Stimulated activated CD8-positive, alpha-beta memory T cell treated with anti-CD3 and anti-CD28 coated beads, Interleukin-2, amount 100 ng/mL, for 48 hours (primary cell): ENCODE results near the gene FAM219A.
"Not testable (repeated sequence)": the region's sequence is repeated elsewhere in the genome, so short reads cannot be mapped to it uniquely, and the experiment has no call there.

ENCODE experiments used
- DNase-seq, 2 donors: peaks; one replicate each; pipeline ENCODE4 v3.0.0-alpha.2; 2020; ENCODE audit warnings: low read depth in 2 of 2

FAM219A gene

DNA sequence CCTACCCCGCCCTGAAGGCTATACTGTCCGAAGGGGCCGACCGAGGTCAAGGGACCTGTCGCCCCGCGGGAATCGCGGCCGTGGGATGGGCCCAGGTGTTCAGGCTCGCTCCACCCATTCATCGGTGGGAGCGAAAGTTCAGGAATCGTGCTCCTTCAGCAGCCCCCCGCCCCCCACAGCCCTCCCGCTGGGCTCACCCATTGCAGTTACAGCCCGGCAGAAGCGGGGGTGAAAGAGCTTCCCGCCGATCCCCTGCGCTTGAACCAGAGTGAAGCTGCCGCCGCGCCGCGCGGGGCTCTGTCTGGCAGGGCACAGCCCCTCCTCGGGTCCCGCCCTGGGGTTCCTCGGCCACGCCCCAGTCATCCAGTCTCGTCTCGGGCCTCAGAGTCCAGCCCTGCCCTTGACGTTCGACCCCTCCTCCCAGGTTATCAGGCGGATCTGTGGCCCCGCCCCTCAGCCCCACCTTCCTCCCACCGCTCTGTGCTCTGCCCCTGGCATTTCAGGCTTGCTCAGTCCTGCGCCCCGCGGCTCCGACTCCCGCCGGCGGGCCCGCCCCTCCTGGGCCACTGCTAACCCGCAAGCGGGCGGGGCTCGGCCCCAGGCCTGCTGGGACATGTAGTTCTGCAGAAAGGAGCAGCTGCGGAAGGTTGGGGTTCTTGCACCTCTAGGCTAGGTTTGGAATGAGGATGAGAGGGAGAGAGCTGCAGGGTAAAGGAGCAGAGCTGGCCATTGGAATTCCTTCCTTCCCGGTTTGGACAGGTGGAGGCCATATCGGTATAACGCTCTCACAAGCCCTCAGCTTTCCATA lies 81.6 kb downstream of the FAM219A start, which contains the start of gene MYORG:
Gene MYORG, minus strand, starts transcription at position 303 of the 808 bp plus-strand sequence. CDS start 3,955 bp downstream, outside the sequence.
- peak; percentile 96 to 98 for DNase-seq

DNA sequence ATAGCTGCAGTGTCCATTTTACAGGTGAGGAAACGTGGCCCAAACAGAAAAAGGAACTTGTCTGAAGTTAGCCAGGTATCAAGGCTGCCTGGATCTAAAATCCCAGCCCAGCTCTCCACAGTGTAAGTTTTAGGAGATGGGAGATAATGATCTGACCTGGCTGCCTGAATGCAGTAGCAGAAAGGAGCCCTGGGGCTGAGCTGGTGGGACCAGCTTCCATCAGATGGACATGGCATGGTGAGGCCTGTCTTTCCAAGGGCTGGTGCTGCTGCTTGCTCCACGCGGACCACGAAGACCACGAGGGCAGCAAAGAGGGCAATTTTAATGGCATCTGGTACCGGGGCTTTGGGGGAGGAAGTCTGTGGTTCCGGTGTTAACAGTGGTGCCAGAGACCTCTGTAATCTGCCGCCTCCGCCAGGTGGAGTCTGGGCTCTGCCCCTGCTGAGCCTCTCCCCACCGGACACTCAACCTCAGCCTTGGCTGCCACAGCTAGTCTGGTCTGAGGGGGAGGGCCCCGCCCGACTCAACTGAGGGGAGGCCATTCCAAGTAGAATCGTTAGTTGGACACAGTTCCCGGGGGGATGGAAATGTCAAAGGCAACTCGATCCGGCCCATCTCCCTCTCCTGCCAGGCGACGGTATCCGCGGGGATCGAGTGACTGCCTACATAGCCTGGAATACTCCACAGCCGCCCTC lies 82.3 kb downstream of the FAM219A start:
- DNase-seq, result peak in 1 of 2 donors; percentile 21

- no peak for DNase-seq
These were observed 83.3 kb downstream of the FAM219A start for GRCh38 chr9:34374905-34375552.

DNA sequence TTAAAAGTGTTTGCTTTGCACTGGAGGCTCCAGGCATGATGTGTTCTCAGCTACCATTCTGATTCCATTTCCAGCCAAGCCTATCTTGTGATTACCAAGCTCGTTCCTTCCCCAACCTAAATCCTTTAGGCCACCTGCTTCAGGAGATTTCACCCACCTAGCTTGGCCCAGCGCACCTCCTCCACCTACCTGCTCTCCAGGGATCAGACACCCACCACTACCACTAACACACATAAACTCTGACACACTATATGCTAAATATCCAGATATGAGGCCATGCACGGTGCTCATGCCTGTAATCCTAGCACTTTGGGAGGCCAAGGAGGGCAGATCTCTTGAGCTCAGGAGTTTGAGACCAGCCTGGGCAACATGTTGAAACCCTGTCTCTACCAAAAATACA lies 84.0 kb downstream of the FAM219A start:
- no peak for DNase-seq

DNA sequence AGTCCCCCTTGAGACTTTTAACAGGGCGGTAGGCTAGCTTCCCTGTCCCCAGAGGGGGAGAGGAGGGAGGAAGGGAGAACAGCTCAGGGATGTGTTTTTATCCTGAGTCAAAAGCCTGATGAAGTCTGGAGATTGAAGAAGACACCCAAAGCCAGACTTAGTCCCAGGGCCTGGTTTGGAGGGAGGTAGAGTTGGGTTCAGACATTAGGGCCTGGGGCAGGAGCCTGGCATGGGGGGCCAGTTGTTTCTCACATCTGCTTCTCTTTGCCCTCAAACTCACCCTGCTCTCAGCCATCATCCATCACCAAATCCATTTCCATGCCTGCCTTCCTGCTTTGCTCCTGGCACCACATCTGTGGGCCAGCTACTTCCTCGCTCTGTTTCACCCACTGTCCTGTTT lies 84.6 kb downstream of the FAM219A start:
- no peak for DNase-seq

GRCh38 chr9:34372467-34373011 lies 85.8 kb downstream of the FAM219A start:
- DNase-seq, result no peak

GRCh38 chr9:34371886-34372466 lies 86.4 kb downstream of the FAM219A start:
- DNase-seq, result no peak

GRCh38 chr9:34370970-34371880 lies 87.1 kb downstream of the FAM219A start:
- no peak for DNase-seq

GRCh38 chr9:34370335-34370969 lies 87.9 kb downstream of the FAM219A start:
- DNase-seq, result no peak

- no peak for DNase-seq
These were observed 88.7 kb downstream of the FAM219A start for GRCh38 chr9:34369636-34370035.

DNA sequence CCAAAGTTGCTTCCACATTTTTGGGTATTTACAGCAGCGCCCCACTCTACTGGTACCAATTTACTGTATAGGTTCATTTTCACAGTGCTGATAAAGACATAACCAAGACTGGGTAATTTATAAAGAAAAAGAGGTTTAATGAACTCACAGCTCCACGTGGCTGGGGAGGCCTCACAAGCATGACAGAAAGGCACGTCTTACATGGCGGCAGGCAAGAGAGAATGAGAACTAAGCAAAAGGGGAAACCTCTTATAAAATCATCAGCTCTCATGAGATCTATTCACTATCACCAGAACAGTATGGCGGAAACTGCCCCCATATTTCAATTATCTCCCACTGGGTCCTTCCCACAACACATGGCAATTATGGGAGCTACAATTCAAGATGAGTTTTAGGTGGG lies 89.6 kb downstream of the FAM219A start:
- not testable (repeated sequence) for DNase-seq

GRCh38 chr9:34367751-34368410 lies 90.5 kb downstream of the FAM219A start:
- not testable (repeated sequence) for DNase-seq

DNA sequence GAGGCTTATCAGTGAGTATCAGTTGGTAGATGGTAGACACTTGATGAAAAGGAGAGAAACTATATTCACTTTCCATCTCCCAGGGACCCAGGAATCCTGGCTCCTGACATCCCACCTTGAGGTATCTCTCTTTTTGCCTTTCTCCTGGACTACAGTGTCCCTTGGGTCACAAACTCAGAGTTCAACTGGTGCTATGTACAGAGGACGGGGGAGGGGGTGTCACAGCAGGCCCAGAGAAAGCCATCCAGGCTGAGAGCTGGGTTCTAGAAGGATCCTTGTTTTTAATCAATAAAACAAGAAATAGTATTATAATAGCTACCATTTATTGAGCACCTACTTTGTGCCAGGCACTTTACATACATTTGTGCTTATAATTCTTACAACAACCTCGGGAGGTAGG lies 92.0 kb downstream of the FAM219A start:
- DNase-seq, result no peak

- no peak for DNase-seq
These were observed 93.1 kb downstream of the FAM219A start for GRCh38 chr9:34365282-34365681.

- no peak for DNase-seq
These were observed 94.6 kb downstream of the FAM219A start for GRCh38 chr9:34363619-34364351.

DNA sequence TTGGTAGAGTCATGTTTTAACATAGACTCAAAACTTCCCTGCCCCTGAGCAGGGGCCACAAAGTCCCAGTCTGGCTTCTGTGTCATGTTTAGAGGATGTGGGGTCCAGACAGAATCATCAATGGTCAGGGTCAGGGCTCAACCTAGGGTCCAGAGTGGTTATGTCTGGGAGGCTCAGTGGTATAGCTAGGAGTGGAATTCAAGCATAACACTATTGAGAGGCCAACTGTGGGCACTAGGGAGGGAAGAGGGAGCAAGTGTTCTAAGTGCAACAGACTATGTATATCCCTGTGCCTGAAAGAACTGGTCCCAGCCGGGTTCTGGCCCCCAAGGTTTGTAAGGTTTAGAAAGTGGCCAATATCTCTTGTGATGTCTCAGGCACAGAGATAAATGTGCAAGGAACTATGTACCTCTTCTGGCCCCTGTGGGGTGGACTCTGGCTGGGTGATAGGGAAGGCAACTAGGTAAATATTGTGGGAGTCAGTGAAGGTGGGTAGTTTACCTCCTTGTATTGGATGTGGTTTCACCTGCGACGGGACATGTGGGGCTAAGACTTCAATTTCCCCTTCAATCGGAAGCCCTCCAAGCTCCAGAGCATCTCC lies 95.7 kb downstream of the FAM219A start:
- no peak for DNase-seq

GRCh38 chr9:34352957-34353356 lies 105.4 kb downstream of the FAM219A start:
- DNase-seq, result not testable (repeated sequence)

DNA sequence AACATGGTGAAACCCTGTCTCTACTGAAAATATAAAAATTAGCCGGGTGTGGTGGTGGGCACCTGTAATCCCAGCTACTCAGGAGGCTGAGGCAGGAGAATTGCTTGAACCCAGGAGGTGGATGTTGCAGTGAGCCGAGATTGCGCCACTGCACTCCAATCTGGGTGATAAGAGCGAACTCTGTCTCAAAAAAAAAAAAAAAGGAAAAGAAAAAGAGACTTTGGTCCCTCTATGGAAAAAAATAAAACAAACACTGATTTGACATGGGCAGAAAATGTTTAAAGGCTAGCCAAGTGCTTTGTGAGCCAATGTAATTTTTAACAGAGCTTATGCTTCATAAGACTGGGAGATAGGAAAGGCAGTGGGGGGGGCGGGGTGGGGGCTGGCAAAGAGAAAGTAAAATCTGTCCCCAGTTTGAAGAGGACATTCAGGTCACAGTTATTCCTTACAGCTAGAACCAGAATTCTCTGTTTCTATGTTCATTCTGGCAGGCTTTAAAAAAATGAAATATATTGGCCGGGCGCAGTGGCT lies 106.2 kb downstream of the FAM219A start:
- DNase-seq, result not testable (repeated sequence)
